DND-41 (cell line): ENCODE results near the gene CDHR1.

ENCODE experiments used
- CTCF ChIP-seq: IDR thresholded peaks from 2 replicates; pipeline ENCODE4 v1.5.1; 2012; ENCODE audit warnings: borderline replicate concordance, low read length, moderate library complexity, mild to moderate bottlenecking; ENCODE audit not compliant: poor library complexity, severe bottlenecking; ENCODE audit errors: extremely low read depth
- EZH2 ChIP-seq: IDR thresholded peaks from 3 replicates; pipeline ENCODE4 v1.6.1; 2012; ENCODE audit warnings: borderline replicate concordance, low read depth, mild to moderate bottlenecking, moderate library complexity, low read length, inconsistent platforms; ENCODE audit not compliant: severe bottlenecking

- TF ChIP-seq CTCF (no peak), EZH2 (no peak)
These were observed 11.7 kb downstream of the CDHR1 start for GRCh38 chr10:84205853-84206525.
